HUES64 (cell line): ENCODE measurements around the gene DDC.
"Not testable (repeated sequence)": the region's sequence is repeated elsewhere in the genome, so short reads cannot be mapped to it uniquely, and the experiment has no call there.

ENCODE experiments used
- H3K27ac ChIP-seq: 2 replicates; pipeline ENCODE4 v1.7.0; 2013; ENCODE audit warnings: low read depth, low read length, inconsistent platforms
- H3K27me3 ChIP-seq: 2 replicates; pipeline ENCODE4 v1.6.1; 2013; ENCODE audit warnings: mild to moderate bottlenecking, low read length; ENCODE audit not compliant: insufficient read depth
- H3K36me3 ChIP-seq: 2 replicates; pipeline ENCODE4 v1.6.1; 2013; ENCODE audit warnings: mild to moderate bottlenecking, low read length; ENCODE audit not compliant: insufficient read depth
- H3K4me1 ChIP-seq: 2 replicates; pipeline ENCODE4 v1.6.1; 2013; ENCODE audit warnings: mild to moderate bottlenecking, low read length, moderate library complexity; ENCODE audit not compliant: insufficient read depth
- H3K4me3 ChIP-seq: 2 replicates; pipeline ENCODE4 v1.5.1; 2013; ENCODE audit warnings: mild to moderate bottlenecking, low read length, moderate library complexity
- H3K9ac ChIP-seq: 2 replicates; pipeline ENCODE4 v1.6.1; 2013; ENCODE audit warnings: mild to moderate bottlenecking, low read depth, low read length
- H3K9me3 ChIP-seq: 2 replicates; pipeline ENCODE4 v1.6.1; 2013; ENCODE audit warnings: low read depth, low read length; ENCODE audit not compliant: insufficient read depth
- WGBS: fragments of 150-250, 120-280 bp; methylation state at CpG from one replicate; pipeline ENCODE4 v1.1.7; 2013; ENCODE audit warnings: missing lambda C conversion rate; 5-methylcytosine and 5-hydroxymethylcytosine counted together

DDC gene

DNA sequence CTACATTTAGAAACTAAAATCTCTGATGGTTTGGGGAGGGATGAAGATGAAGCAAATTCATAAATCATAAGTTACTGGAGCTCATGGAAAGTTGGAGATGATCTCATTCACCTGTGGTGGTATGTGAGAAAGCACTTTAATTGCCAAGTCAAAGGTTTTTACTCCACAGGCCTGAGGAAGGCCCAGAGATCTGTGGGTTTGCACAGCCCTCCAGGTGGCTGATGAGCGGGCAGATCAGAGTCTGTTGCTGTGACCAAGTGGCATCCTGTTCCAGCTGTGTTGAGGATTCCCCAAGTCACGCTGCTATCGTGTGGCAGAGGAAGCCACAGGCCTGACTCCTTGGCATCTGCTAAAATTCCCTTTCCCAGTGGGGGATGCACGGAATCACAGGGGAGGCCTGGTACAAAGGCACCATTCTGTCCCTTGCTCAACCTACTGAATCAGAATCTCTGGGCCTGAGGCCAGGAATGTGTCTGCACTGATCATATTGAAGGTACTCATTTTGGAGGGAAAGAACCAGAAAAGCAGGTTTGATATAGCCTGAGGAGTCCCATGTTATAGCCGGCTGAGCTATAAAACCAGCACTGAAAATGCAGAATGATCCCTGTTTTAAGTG, 19.7 kb upstream of the DDC start:
- no peak overlapping the region for H3K27ac ChIP-seq
- no peaks in the 10 kb centered on the region for H3K4me1 ChIP-seq
- H3K9ac ChIP-seq, result no peak overlapping the region
- H3K27me3 ChIP-seq, result no peaks in the 10 kb centered on the region
- H3K4me3 ChIP-seq, result no peak overlapping the region
- no peaks in the 10 kb centered on the region for H3K36me3 ChIP-seq
- H3K9me3 ChIP-seq, result peaks cover 14% of the 10 kb centered on the region; the same call in 1 of the 2 replicates
- 93% methylated on average over 5 of the region's 5 CpGs for WGBS

DNA sequence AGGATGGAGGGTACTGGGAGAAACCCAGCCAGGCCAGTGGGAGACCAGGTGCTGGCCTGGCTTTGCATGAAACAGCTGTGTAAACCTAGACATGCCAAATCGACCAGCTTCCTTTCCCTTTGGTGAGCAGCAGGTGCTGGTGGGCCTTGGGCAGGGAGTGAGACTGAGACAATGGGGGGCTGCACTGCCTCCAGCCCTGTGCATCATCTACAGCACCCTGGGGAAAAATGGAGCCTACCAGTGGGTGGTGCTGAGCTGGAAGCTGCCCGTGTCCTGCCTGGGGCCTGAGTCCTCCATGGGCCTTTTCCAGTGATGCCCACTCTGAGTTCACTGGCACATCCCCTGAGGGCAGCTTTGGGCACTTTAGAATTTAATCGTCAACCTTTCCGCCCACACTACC, 19.2 kb upstream of the DDC start:
- Histone ChIP-seq H3K36me3 (no peaks in the 10 kb centered on the region), H3K4me1 (no peaks in the 10 kb centered on the region), H3K4me3 (no peak overlapping the region), H3K9me3 (peaks cover 14% of the 10 kb centered on the region; the same call in 1 of the 2 replicates), H3K27me3 (no peaks in the 10 kb centered on the region), H3K9ac (no peak overlapping the region), H3K27ac (no peak overlapping the region)
- WGBS, result 91% methylated on average over 3 of the region's 4 CpGs

DNA sequence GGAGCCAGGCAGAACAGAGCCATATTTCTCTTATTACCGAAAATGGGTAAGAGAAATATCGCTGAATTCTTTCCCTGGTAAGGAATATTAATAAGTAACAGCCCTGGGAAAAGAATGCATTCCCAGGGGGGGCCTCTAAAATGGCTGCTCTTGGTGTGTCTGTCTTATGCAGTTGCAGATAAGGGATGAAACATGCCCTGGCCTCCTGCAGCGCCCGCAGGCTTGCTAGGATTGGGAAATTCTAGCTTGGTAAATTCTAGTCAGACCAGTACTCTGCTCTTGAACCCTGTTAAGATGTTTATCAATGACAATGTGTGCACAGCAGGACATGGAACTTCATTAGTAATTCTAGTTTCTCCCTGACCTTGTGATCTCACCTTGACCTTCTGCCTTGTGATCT, 18.1 kb upstream of the DDC start:
- H3K27me3 ChIP-seq, H3K27ac ChIP-seq, H3K4me1 ChIP-seq, H3K36me3 ChIP-seq, H3K9ac ChIP-seq, H3K4me3 ChIP-seq: not testable (repeated sequence)
- H3K9me3 ChIP-seq, result peaks cover 14% of the 10 kb centered on the region; the same call in 1 of the 2 replicates
- 98% methylated on average over 4 of the region's 4 CpGs for WGBS

DNA sequence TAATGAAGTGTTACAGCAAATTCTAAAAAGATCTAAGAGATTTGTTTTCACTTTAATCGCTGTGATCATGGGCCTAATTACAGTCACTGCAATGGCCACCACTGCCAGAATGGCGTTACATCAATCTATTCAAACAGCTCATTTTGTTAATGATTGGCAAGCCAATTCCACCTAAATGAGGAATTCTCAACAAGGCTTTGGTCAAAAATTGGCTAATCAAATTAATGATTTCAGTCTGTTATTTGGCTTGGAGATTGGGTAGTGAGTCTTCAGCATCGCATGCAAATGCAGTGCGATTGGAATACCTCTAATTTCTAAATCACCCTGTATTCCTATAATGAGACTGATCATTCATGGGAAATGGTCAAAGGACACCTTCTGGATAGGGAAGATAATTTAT, 17.1 kb upstream of the DDC start:
- H3K27ac ChIP-seq, H3K27me3 ChIP-seq, H3K36me3 ChIP-seq, H3K4me1 ChIP-seq, H3K4me3 ChIP-seq, H3K9ac ChIP-seq: not testable (repeated sequence)
- 98% methylated on average over 2 of the region's 4 CpGs for WGBS
- H3K9me3 ChIP-seq, result peaks cover 20% of the 10 kb centered on the region

DNA sequence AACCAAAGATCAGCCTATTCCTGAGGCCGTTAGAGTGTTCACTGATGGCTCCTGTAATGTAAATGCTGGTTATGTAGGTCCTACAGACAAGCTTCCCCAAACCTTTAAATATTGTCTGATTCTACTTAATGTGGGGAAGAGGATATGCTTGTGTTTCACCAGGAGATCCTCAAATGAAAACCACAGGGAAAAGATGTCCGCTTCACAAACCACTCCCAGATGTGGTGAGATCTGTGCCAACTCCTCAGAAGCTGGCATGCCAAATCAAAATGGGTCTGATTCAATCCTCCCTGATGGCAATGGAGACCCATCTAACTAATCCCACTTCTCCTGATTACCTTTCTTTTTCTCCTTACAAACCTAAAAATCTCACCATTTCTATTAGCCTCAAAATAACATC, 15.5 kb upstream of the DDC start:
- 86% methylated on average over 2 of the region's 2 CpGs for WGBS

DNA sequence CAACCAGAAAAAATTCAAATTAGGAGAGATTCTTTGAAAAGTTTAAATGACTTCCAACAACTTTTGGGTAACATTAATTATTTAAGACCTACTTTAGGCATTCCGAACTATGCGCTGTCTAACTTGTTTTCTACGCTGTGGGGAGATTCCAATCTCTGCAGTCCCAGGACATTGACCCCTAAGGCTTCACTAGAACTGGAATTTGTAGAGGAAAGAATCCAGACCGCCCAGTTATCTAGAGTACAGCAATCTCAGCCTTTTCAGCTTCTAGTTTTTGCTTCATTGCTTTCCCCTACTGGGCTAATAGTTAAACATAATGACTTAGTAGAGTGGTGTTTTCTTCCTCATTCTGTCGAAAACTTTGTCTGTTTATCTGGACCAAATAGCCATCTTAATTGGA, 14.9 kb upstream of the DDC start:
- 95% methylated on average over 5 of the region's 5 CpGs for WGBS
- no peaks in the 10 kb centered on the region for H3K27me3 ChIP-seq

More for the DNA sequence above, 15.5 kb upstream of the DDC start:
- not testable (repeated sequence) for H3K4me1 ChIP-seq, H3K27ac ChIP-seq, H3K27me3 ChIP-seq, H3K4me3 ChIP-seq, H3K36me3 ChIP-seq, H3K9ac ChIP-seq
- H3K9me3 ChIP-seq, result peaks cover 25% of the 10 kb centered on the region

DNA sequence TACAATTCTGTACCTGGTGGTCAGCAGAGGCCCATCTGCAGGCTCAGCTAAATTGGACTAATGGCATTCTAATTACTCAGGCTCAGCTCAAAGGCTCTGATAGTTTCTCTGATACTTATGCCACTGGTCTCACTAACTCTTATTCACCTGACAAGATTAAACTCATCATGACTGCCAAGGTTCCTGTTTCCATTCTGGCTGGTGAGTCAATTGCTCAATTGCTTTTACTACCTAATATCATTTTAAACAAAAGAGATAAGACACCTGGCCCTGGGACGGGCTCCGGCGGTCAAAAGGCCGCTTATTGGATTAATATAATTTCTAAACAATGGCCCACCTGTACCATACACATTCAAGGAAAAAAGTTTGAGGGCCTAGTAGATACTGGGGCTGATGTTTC, 12.9 kb upstream of the DDC start:
- H3K4me3 ChIP-seq, H3K4me1 ChIP-seq, H3K27ac ChIP-seq, H3K9ac ChIP-seq, H3K27me3 ChIP-seq, H3K36me3 ChIP-seq: not testable (repeated sequence)
- peaks cover 14% of the 10 kb centered on the region for H3K9me3 ChIP-seq
- WGBS, result 84% methylated on average over 4 of the region's 4 CpGs

More for the DNA sequence above, 14.9 kb upstream of the DDC start:
- Histone ChIP-seq H3K9ac (no peak overlapping the region), H3K4me1 (no peaks in the 10 kb centered on the region), H3K4me3 (no peak overlapping the region), H3K9me3 (peaks cover 25% of the 10 kb centered on the region), H3K27ac (no peak overlapping the region), H3K36me3 (no peaks in the 10 kb centered on the region)

DNA sequence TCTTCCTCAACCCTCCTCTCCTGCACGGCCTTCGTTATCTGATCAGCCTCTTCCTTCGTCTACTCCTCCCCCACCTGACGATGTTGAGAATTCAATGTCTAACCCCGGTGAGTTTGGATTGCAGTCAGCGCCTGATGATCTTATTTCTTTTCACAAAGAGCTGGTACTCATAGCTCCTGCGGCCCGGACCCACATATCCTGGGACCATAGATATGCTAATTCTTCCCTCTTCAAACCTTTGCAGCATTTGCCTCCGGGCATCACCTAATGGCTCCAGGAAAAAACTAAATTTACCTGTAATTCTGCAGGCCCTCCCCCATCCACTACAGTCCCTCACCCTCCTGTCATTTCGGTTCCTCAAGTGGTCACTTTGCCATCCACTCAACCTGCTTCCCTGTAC, 12.4 kb upstream of the DDC start:
- no peaks in the 10 kb centered on the region for H3K27me3 ChIP-seq
- H3K4me3 ChIP-seq, result no peak overlapping the region
- H3K4me1 ChIP-seq, result no peaks in the 10 kb centered on the region
- H3K27ac ChIP-seq, result no peak overlapping the region
- H3K9me3 ChIP-seq, result peaks cover 11% of the 10 kb centered on the region
- H3K36me3 ChIP-seq, result no peaks in the 10 kb centered on the region
- H3K9ac ChIP-seq, result no peak overlapping the region
- WGBS, result 77% methylated on average over 10 of the region's 10 CpGs

DNA sequence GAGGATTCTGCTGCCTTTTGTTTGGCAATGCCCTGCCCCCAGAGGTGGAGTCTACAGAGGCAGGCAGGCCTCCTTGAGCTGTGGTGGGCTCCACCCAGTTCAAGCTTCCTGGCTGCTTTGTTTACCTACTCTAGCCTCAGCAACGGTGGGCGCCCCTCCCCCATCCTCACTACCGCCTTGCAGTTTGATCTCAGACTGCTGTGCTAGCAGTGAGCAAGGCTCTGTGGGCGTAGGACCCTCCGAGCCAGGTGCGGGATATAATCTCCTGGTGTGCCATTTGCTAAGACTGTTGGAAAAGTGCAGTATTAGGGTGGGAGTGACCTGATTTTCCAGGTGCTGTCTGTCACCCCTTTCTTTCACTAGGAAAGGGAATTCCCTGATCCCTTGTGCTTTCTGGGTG, 11.2 kb upstream of the DDC start:
- H3K9me3 ChIP-seq, result peaks cover 11% of the 10 kb centered on the region
- not testable (repeated sequence) for H3K27me3 ChIP-seq, H3K27ac ChIP-seq, H3K36me3 ChIP-seq, H3K4me3 ChIP-seq, H3K9ac ChIP-seq, H3K4me1 ChIP-seq
- 78% methylated on average over 6 of the region's 6 CpGs for WGBS

DNA sequence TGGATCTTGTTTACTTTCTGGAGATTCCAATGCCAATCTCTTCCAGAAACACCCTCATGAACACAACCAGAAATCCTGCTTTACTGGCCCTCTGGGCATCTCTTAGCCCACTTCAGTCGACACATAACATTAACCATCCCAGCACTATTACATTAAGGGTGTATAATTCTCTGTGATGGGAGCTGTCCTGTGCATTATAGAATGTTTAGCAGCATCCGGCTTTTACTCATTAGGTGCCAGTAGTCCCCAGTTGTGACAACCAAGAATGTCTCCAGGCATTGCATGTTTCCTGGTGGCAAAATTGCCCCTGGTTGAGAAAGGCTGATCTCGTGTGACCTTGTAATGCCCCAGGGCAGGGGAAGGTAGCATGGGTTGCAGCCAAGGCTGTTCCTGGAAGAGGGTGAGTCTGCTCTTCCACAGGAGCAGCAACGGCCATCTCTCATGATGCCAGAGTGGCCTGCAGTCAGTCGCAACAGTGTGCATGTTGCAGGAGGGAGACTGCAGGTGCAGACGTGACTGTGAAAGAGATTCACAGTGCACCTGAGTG, 2.6 kb upstream of the DDC start:
- Histone ChIP-seq H3K9ac (no peak overlapping the region), H3K36me3 (no peaks in the 10 kb centered on the region), H3K27ac (no peak overlapping the region), H3K4me3 (no peak overlapping the region), H3K4me1 (no peaks in the 10 kb centered on the region), H3K27me3 (no peaks in the 10 kb centered on the region), H3K9me3 (no peaks in the 10 kb centered on the region)
- WGBS, result 89% methylated on average over 6 of the region's 6 CpGs

DNA sequence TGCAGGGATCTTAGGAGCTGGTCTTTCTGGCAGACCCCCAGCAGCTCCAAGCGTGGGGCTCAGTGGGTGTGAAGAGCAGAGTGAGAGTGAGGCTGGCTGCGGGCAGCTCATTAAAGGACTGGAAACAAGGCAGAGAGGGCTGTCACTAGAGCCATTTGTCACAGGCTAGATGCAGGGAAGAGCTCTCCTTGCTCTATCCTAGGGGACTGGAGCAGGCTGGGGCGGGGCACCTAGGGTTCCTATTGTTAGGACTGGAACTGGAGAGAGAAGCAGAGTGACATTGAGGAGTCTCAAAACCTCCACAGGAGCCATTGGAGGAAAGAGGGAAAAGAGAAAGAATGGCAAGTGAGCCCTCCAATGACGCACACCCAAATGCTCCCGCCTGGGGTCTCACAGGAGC, 772 bp upstream of the DDC start:
- no peaks in the 10 kb centered on the region for H3K36me3 ChIP-seq
- no peak overlapping the region for H3K27ac ChIP-seq
- H3K9ac ChIP-seq, result no peak overlapping the region
- H3K9me3 ChIP-seq, result no peaks in the 10 kb centered on the region
- H3K4me1 ChIP-seq, result no peaks in the 10 kb centered on the region
- no peaks in the 10 kb centered on the region for H3K27me3 ChIP-seq
- 86% methylated on average over 5 of the region's 5 CpGs for WGBS
- no peak overlapping the region for H3K4me3 ChIP-seq

DNA sequence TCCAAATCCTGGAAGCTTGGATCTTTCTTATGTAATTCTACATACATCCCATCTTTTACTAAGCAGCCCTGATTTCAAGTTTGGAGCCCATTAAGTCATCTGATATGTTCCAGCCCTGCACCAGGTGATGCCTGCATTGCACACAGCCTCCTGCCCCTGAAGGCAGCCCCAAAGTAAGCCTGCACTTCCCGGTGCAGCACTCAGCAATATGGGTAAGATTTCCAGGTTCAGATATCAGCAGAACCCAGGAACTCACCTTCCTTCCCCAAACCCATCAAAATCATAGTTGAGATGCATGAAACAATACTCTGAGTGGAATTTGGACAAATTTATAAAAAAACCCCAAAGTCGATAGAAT, 333 bp upstream of the DDC start:
- no peaks in the 10 kb centered on the region for H3K36me3 ChIP-seq
- 84% methylated on average over 2 of the region's 2 CpGs for WGBS
- H3K4me3 ChIP-seq, result no peak overlapping the region
- H3K27ac ChIP-seq, result no peak overlapping the region
- no peaks in the 10 kb centered on the region for H3K4me1 ChIP-seq
- no peaks in the 10 kb centered on the region for H3K9me3 ChIP-seq
- no peaks in the 10 kb centered on the region for H3K27me3 ChIP-seq
- H3K9ac ChIP-seq, result no peak overlapping the region
